Right lobe of liver (tissue), 6 donors: Measurements from ENCODE around the gene KCTD14. TPM values are rescaled to one million over a fixed set of nuclear protein-coding genes. Genes with fewer than 3 reads are reported as not detected.
"Not testable (repeated sequence)": the region's sequence is repeated elsewhere in the genome, so short reads cannot be mapped to it uniquely, and the experiment has no call there.

ENCODE experiments used
- ATAC-seq, 4 donors: fragments of 200-7000 bp; cut with Tn5 transposase; one replicate each; pipeline ENCODE4 v1.9.1; 2020; ENCODE audit warnings: mild to moderate bottlenecking in 4 of 4, moderate library complexity in 4 of 4
- DNase-seq, 3 donors: peaks; one replicate each; pipeline ENCODE4 v3.0.0-alpha.2; 2020
- H3K27ac ChIP-seq, 3 donors: fragments of 200-600 bp; one replicate each; pipeline ENCODE4 v1.8.0; 2022
- H3K27me3 ChIP-seq, 2 donors: fragments of 200-600 bp; one replicate each; pipeline ENCODE4 v1.8.0; 2022
- H3K36me3 ChIP-seq, 4 donors: fragments of 200-600 bp; sonication (generic) in 1 of 4; one replicate each; pipeline versions ENCODE4 v1.5.1 to v1.8.0; 2017 to 2022; ENCODE audit warnings: control low read depth in 1 of 4
- H3K4me1 ChIP-seq, 4 donors: fragments of 200-600 bp; sonication (generic) in 1 of 4; one replicate each; pipeline versions ENCODE4 v1.5.1 to v1.8.0; 2017 to 2022; ENCODE audit warnings: control low read depth in 1 of 4
- H3K4me3 ChIP-seq, 3 donors: fragments of 200-600 bp; one replicate each; pipeline ENCODE4 v1.8.0; 2022
- H3K9me3 ChIP-seq, 4 donors: fragments of 200-600 bp; sonication (generic) in 1 of 4; one replicate each; pipeline versions ENCODE4 v1.5.1 to v1.8.0; 2017 to 2022; ENCODE audit warnings: control low read depth in 1 of 4
- POLR2A ChIP-seq: fragments of 450-650 bp; IDR thresholded peaks from one replicate; pipeline ENCODE4 v1.6.1; 2017; ENCODE audit warnings: antibody characterized with exemption, mild to moderate bottlenecking
- WGBS: methylation state at CpG from one replicate; pipeline ENCODE4 v1.1.6; 2018; ENCODE audit warnings: low coverage, low lambda C conversion rate; ENCODE audit not compliant: insufficient coverage; ENCODE audit errors: missing lambda C conversion rate; 5-methylcytosine and 5-hydroxymethylcytosine counted together
- intact Hi-C, 2 donors: fragments of 100-400 bp; cut with DNase I; formaldehyde crosslinking; loops; one replicate each; pipeline versions ENCODE4 v1.11.2 to v1.14.1; 2022
- total RNA-seq, 6 experiments: library from RNA; depleted of rRNA in 2 of 6; stranded (reverse); fragments of >200 nt in 2 of 6; fragmentation: NEBNext Ultra II Directional in 3 of 6; extraction: Animal tissue kit (Norgen Biotek cat#: 25700) in 3 of 6; gene quantifications; one replicate each; pipeline versions ENCODE4 v1.1.0 to v1.2.4, GENCODE V29; 2016 to 2023
- TF ChIP-seq, protein P1 (sequence below), 4 donors: fragments of 200-600 bp in 3 of 4; fragments of 450-650 bp in 1 of 4; IDR thresholded peaks; one replicate each; pipeline versions ENCODE4 v1.5.1 to v1.8.0; 2016 to 2022; ENCODE audit warnings: antibody characterized with exemption in 4 of 4, mild to moderate bottlenecking in 2 of 4
- donor health status: DM: no; HTN: yes; CAD: no.
- donor health status: DM: no; HTN: no; CAD: no.
- donor health status: DM: no; HTN: no; CAD: no.
- donor health status: DM: no; HTN: yes; CAD: no.
- donor health status: DM: no; HTN: yes; CAD: no.

Gene KCTD14
- total RNA-seq, 6 experiments from 2014 or later, result 4.8 to 12.1 (median 6.3) TPM

DNA sequence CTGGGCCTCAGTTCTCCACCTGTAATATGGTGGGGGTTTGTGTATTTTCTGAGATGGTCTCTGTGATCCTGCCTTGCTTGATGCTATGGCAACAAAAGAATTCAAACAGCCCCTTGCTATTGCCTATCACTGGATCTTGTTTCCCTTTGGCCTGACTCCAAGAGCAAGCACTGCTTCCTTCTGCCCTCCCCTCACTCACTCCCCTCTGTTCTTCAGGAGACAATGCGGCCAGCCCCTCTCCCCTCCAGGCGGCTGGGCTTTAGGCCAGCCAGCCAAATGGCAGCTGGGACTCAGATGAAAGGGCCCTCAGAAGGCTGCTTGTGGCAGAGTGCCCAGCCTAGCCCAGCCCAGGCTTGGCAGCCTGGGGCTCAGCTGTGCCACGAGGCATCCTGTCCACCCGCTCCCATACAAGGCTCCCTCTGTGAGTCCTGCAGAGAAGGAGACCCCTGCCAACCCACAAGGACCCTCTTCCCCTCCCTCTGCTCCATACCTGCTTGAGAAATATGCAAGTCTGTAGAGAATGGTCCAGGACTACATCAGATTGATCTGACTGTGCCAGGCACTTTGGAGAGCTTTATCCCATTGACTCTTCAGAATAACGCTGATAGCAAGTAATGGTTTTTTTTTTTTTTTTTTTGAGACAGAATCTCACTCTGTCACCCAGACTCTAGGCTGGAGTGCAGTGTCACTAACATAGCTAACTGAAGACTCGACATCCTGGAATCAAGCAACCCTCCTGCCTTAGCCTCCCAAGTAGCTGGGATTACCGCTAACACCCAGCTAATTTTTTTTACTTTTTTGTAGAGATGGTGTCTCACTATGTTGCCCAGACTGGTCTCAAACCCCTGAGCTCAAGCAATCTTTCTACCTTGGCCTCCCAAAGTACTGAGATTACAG is 7.6 kb upstream of the KCTD14 start:
- no peaks in the 10 kb centered on the region for H3K27me3 ChIP-seq
- DNase-seq, result peak; percentile 62 to 72 (median 62)

DNA sequence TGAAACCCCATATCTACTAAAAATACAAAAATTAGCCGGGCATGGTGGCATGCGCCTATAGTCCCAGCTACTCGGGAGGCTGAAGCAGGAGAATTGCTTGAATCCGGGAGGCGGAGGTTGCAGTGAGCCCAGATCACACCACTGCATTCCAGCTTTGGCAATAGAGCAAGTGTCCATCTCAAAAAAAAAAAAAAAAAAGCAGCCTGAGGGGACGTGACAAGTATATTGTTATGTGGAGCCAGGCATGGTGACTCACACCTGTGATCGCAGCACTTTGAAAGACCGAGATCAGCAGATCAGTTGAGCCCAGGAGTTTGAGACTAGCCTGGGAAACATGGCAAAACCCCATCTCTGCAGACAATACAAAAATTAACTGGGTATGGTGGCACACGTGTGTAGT is 5.3 kb upstream of the KCTD14 start:
- intact Hi-C loops, H3K9me3 ChIP-seq, ATAC-seq, DNase-seq, H3K27ac ChIP-seq, H3K36me3 ChIP-seq, H3K4me3 ChIP-seq, H3K27me3 ChIP-seq: not testable (repeated sequence)
- peaks cover 0 to 15% (median 0%) of the 10 kb centered on the region in 4 donors for H3K4me1 ChIP-seq
- 82% methylated on average over 9 of the region's 9 CpGs for WGBS

More for the DNA sequence above, 7.6 kb upstream of the KCTD14 start:
- H3K27ac ChIP-seq, result no peak overlapping the region
- intact Hi-C loops, result no loop called here
- H3K4me1 ChIP-seq, result peaks cover 0 to 15% (median 0%) of the 10 kb centered on the region in 4 donors
- peak; percentile 88 to 95 (median 92) for ATAC-seq
- WGBS, result 14% methylated on average over 3 of the region's 7 CpGs
- TF ChIP-seq, protein P1, sequence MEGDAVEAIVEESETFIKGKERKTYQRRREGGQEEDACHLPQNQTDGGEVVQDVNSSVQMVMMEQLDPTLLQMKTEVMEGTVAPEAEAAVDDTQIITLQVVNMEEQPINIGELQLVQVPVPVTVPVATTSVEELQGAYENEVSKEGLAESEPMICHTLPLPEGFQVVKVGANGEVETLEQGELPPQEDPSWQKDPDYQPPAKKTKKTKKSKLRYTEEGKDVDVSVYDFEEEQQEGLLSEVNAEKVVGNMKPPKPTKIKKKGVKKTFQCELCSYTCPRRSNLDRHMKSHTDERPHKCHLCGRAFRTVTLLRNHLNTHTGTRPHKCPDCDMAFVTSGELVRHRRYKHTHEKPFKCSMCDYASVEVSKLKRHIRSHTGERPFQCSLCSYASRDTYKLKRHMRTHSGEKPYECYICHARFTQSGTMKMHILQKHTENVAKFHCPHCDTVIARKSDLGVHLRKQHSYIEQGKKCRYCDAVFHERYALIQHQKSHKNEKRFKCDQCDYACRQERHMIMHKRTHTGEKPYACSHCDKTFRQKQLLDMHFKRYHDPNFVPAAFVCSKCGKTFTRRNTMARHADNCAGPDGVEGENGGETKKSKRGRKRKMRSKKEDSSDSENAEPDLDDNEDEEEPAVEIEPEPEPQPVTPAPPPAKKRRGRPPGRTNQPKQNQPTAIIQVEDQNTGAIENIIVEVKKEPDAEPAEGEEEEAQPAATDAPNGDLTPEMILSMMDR (IDR thresholded peaks at IDR 0.05), result no peak
- TF ChIP-seq POLR2A, result no peak
- H3K36me3 ChIP-seq, result no peaks in the 10 kb centered on the region
- no peaks in the 10 kb centered on the region for H3K9me3 ChIP-seq
- no peak overlapping the region for H3K4me3 ChIP-seq

DNA sequence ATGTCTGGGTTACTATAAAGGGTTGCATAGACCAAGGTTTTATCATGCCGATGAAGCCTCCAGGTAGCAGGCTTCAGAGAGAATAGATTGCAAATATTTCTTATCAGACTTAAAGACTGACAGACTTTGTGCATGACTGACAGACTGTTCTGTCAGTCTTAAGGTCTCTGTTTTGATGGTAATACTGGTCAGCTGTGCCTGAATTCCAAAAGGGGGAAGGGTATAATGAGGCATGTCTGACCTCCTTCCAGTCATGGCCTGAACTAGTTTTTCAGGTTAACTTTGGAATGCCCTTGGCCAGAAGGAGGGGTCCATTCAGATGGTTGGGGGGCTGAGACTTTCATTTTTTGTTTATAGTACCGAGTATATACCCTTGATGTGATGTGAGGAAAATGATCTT is 4.7 kb upstream of the KCTD14 start:
- DNase-seq, result no peak
- Histone ChIP-seq H3K4me3 (no peak overlapping the region), H3K9me3 (no peaks in the 10 kb centered on the region), H3K27me3 (no peaks in the 10 kb centered on the region), H3K27ac (no peak overlapping the region), H3K4me1 (peaks cover 0 to 15% (median 0%) of the 10 kb centered on the region in 4 donors), H3K36me3 (no peaks in the 10 kb centered on the region)
- no peak for ATAC-seq
- TF ChIP-seq POLR2A, result no peak
- TF ChIP-seq, protein P1 (IDR thresholded peaks at IDR 0.05), result no peak
- intact Hi-C loops, result no loop called here
- 87% methylated on average over 2 of the region's 2 CpGs for WGBS

DNA sequence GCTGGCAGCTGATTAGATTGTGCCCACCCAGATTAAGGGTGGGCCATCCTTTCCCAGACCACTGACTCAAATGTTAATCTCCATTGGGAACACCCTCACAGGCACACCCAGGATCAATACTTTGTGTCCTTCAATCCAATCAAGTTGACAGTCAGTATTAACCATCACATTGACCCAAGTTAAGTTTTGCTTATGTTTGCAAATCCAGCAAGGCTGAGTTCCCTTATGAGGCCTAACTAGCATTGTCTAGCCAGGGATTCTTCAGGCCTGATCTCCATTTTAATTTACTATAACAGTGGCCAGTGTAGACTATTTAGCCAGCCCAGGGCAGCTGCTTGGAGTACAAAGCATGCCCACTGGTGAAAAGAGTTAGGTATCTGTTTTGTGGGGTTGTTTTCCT is 2.3 kb upstream of the KCTD14 start:
- intact Hi-C loops, result no loop called here
- Histone ChIP-seq H3K9me3 (no peaks in the 10 kb centered on the region), H3K36me3 (no peaks in the 10 kb centered on the region), H3K4me3 (no peak overlapping the region), H3K27me3 (no peaks in the 10 kb centered on the region), H3K27ac (no peak overlapping the region), H3K4me1 (peaks cover 0 to 6% (median 0%) of the 10 kb centered on the region in 4 donors)
- no peak for DNase-seq
- ATAC-seq, result no peak
- no peak for TF ChIP-seq POLR2A
- TF ChIP-seq, protein P1 (IDR thresholded peaks at IDR 0.05), result no peak

DNA sequence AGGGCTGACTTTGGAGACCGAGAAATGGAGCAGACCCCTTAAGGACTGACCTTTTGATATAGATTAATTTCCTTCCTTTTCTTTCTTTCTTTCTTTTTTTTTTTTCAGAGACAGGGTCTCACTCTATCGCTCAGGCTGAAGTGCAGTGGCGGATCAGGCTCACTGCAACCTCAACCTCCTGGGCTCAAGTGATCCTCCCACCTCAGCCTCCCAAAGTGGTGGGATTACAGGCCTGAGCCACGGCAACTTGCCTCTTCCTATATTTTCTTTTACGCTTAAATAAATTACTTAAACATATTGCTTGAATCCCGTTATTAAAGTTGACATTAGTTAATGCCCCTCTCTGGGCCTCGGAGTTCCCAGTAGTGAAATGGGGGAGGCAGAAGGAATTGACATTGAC is 350 bp upstream of the KCTD14 start:
- TF ChIP-seq, protein P1 (IDR thresholded peaks at IDR 0.05), result no peak
- TF ChIP-seq POLR2A, result no peak
- H3K36me3 ChIP-seq, result no peaks in the 10 kb centered on the region
- ATAC-seq (peak in 1 of 4 donors; percentile 20), DNase-seq (no peak)
- no peaks in the 10 kb centered on the region for H3K27me3 ChIP-seq
- 69% methylated on average over 7 of the region's 7 CpGs for WGBS
- intact Hi-C loops, result no loop called here
- H3K9me3 ChIP-seq, result no peaks in the 10 kb centered on the region
- H3K4me3 ChIP-seq, result peak overlapping the region; percentile 48 to 69 (median 65)
- peak overlapping the region; percentile 62 to 69 (median 62) for H3K27ac ChIP-seq
- H3K4me1 ChIP-seq, result peaks cover 0 to 5% (median 0%) of the 10 kb centered on the region in 4 donors
